K562 (cell line): ENCODE data around the gene GIMAP8. TPM values are rescaled to one million over a fixed set of nuclear protein-coding genes. Genes with fewer than 3 reads are reported as not detected.

Experiments
- ATAC-seq: fragments of 200-7000 bp; cut with Tn5 transposase; 3 replicates; pipeline ENCODE4 v1.9.1; 2020; ENCODE audit warnings: moderate library complexity
- BruUV-seq: library from RNA; stranded (reverse); fragments of 400-500 nt; replicated peaks from 2 replicates; lab custom pipeline; 2021; lab: Mats Ljungman, UMichigan
- CTCF ChIA-PET: fragments of 300-600 bp; formaldehyde crosslinking; extraction: SDS; loops from one replicate; lab custom pipeline; 2021; ENCODE audit warnings: low intra/inter-chr PET ratio; lab: Yijun Ruan, JAX
- POLR2A ChIA-PET: fragments of 300-600, 350-650 bp; sonication (Branson Sonifier 250); formaldehyde crosslinking; extraction: SDS; loops from one replicate; lab custom pipeline; 2021; ENCODE audit warnings: antibody characterized with exemption, inconsistent platforms; lab: Yijun Ruan, JAX
- DNase-seq, 4 experiments: peaks; one replicate each; pipeline versions ENCODE4 v3.0.0 to v3.0.0-alpha.2; 2011 to 2018; ENCODE audit warnings: low spot score in 3 of 4, mixed read lengths in 3 of 4; ENCODE audit errors: extremely low read depth in 1 of 4
- FAIRE-seq: peaks from 2 replicates; lab custom pipeline; 2011; peaks lifted over from hg19 to GRCh38; lab: Jason Lieb, UNC
- H2AFZ ChIP-seq: 2 replicates; pipeline ENCODE4 v1.6.0; 2011; ENCODE audit warnings: low read depth, low read length, control low read depth, inconsistent platforms
- H3K27ac ChIP-seq: fragments of 200-600 bp; 3 replicates; pipeline ENCODE4 v1.8.0; 2011; ENCODE audit warnings: low read depth, mild to moderate bottlenecking, control low read depth, inconsistent platforms, low read length, moderate library complexity, mixed read lengths; ENCODE audit errors: extremely low read depth
- H3K27me3 ChIP-seq, 2 experiments: fragments of 300-600 bp in 1 of 2; 2 replicates in 1 of 2; 3 replicates in 1 of 2; pipeline versions ENCODE4 v1.6.0 to v1.8.0; 2011; ENCODE audit warnings: inconsistent platforms in 2 of 2, low read length in 2 of 2, mild to moderate bottlenecking in 1 of 2, mixed read lengths in 1 of 2, moderate library complexity in 1 of 2; ENCODE audit not compliant: control insufficient read depth in 2 of 2, insufficient read depth in 2 of 2
- H3K36me3 ChIP-seq: fragments of 300-600 bp; 3 replicates; pipeline ENCODE4 v1.8.0; 2011; ENCODE audit warnings: mild to moderate bottlenecking, low read length, inconsistent platforms; ENCODE audit not compliant: control insufficient read depth, insufficient read depth
- H3K4me1 ChIP-seq, 2 experiments: fragments of 200-600 bp in 1 of 2; replicated peaks in 1 of 2; 2 replicates in 1 of 2; 3 replicates in 1 of 2; pipeline versions ENCODE4 v1.5.1 to v1.8.0; 2011; ENCODE audit warnings: inconsistent platforms in 2 of 2, low read length in 2 of 2, mild to moderate bottlenecking in 1 of 2, mixed read lengths in 1 of 2, moderate library complexity in 1 of 2; ENCODE audit not compliant: control insufficient read depth in 2 of 2, insufficient read depth in 2 of 2
- H3K4me2 ChIP-seq: 2 replicates; pipeline ENCODE4 v1.6.1; 2011; ENCODE audit warnings: low read length, control low read depth, inconsistent platforms, mixed read lengths; ENCODE audit not compliant: insufficient read depth
- H3K4me3 ChIP-seq: fragments of 200-600 bp; sonication (generic), shearing (Covaris generic); 2 replicates; pipeline ENCODE4 v1.5.1; 2016; ENCODE audit warnings: control low read depth, inconsistent platforms
- H3K79me2 ChIP-seq: fragments of 200-600 bp; 3 replicates; pipeline ENCODE4 v1.8.0; 2011; ENCODE audit warnings: low read length, inconsistent platforms; ENCODE audit not compliant: control insufficient read depth, insufficient read depth
- H3K9ac ChIP-seq, 2 experiments: 2 replicates each; pipeline versions ENCODE4 v1.6.0 to v1.6.1; 2011; ENCODE audit warnings: low read depth in 2 of 2, low read length in 2 of 2, control low read depth in 1 of 2, inconsistent platforms in 1 of 2, mild to moderate bottlenecking in 1 of 2, mixed read lengths in 1 of 2; ENCODE audit not compliant: insufficient read depth in 1 of 2
- H3K9me1 ChIP-seq: one replicate; pipeline ENCODE4 v1.6.0; 2011; ENCODE audit warnings: inconsistent platforms, mild to moderate bottlenecking, low read length, moderate library complexity; ENCODE audit not compliant: control insufficient read depth, insufficient read depth
- H3K9me3 ChIP-seq: replicated peaks from 2 replicates; pipeline ENCODE4 v1.5.1; 2011; ENCODE audit warnings: low read depth, low read length, inconsistent platforms; ENCODE audit not compliant: control insufficient read depth, insufficient read depth
- H4K20me1 ChIP-seq: replicated peaks from 2 replicates; pipeline ENCODE4 v1.6.1; 2011; ENCODE audit warnings: low read length, inconsistent platforms, mixed read lengths; ENCODE audit not compliant: control insufficient read depth, insufficient read depth
- BACH1 ChIP-seq: fragments of 200-800 bp; sonication (Bioruptor generic); IDR thresholded peaks from 2 replicates; pipeline ENCODE4 v1.6.1; 2016; ENCODE audit warnings: missing genetic modification characterization, missing compliant biosample characterization
- RBBP5 ChIP-seq: fragments of 200-600 bp; sonication (generic); IDR thresholded peaks from 2 replicates; pipeline ENCODE4 v1.6.1; 2012; ENCODE audit warnings: borderline replicate concordance, mild to moderate bottlenecking, low read length, control low read depth, inconsistent platforms; ENCODE audit not compliant: insufficient read depth, poor library complexity, severe bottlenecking
- ZNF316 ChIP-seq: fragments of 450-650 bp; IDR thresholded peaks from 2 replicates; pipeline ENCODE4 v1.6.1; 2016
- WGBS: fragments of 100-300 bp; shearing (Covaris generic); methylation state at CpG from one replicate; pipeline ENCODE4 v1.1.6; 2016; ENCODE audit warnings: low coverage, mixed read lengths; ENCODE audit not compliant: insufficient coverage; ENCODE audit errors: missing lambda C conversion rate; 5-methylcytosine and 5-hydroxymethylcytosine counted together
- in situ Hi-C: fragments of 300-500 bp; cut with MboI; formaldehyde crosslinking; loops from 4 replicates; pipeline ENCODE4 v1.15.0; 2018; ENCODE audit warnings: inconsistent platforms, mixed read lengths
- intact Hi-C: fragments of 100-400 bp; cut with micrococcal nuclease; formaldehyde crosslinking; loops from 2 replicates; pipeline ENCODE4 v1.14.2; 2022
- polyA plus RNA-seq, 8 experiments: library from polyadenylated mRNA; depleted of rRNA in 4 of 8; stranded (reverse) in 5 of 8; unstranded in 3 of 8; fragments of >200 nt; fragmentation: Nextera tagmentation in 2 of 8; fragmentation: Illumina TruSeq in 1 of 8; extraction: Ambion mirVana in 2 of 8; extraction: Trizol in 1 of 8; gene quantifications; 2 replicates each; pipeline versions ENCODE4 v1.2.1 to v1.2.3, GENCODE V29; 2011 to 2014; ENCODE audit warnings: inconsistent platforms in 1 of 8, missing spikeins in 1 of 8
- total RNA-seq, 7 experiments: library from RNA; depleted of rRNA in 6 of 7; stranded (reverse); fragments of >200 nt in 6 of 7; fragmentation: Illumina TruSeq in 2 of 7; extraction: Trizol in 2 of 7; gene quantifications; 2 replicates each; pipeline versions ENCODE4 v1.2.1 to v1.2.3, GENCODE V29; 2011 to 2021; ENCODE audit warnings: low replicate concordance in 1 of 7
- TF ChIP-seq, protein P1 (sequence below): sonication (generic); formaldehyde crosslinking; IDR thresholded peaks from 2 replicates; pipeline ENCODE4 v1.8.0; 2022; ENCODE audit warnings: mild to moderate bottlenecking, low read depth, missing genetic modification reagents

The GIMAP8 gene
- total and polyA plus RNA-seq, 9 of the 15 experiments (the other 6 are each of a cell fraction or from before 2014, with no cell fraction given), result not detected

DNA sequence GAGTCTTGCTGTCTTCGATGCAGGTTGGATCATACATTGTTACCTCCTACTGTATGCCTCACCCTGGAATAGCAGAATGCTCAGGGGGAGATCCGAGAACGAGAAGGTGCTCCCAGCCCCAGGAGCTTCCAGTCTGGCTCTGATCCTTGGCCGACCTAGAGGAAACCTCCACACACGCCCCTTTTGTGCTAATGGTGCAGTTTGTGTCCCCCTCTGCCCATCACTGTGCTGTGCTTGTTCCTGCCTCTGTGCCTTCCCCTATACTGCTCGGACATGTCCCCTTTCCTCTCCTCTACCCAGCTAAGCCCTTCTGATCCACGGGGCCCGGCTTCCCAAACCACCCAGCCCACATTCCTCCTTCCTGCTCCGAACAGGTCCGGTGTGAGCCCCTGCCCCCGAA, 38.8 kb upstream of the GIMAP8 start:
- no peak overlapping the region for H2AFZ ChIP-seq
- in situ Hi-C loops, result no loop called here
- ChIA-PET POLR2A (interaction anchor here (0.7 to 1.0 kb wide), 3 partner anchors 13 to 816 kb away, joined by 3 to 5 read pairs (median 4); no protein-coding TSS in a partner anchor), CTCF (no interaction called here)
- peaks cover 7 to 31% of the 10 kb centered on the region in 2 experiments for H3K4me1 ChIP-seq
- no peaks in the 10 kb centered on the region for H3K9me1 ChIP-seq
- peaks cover 13% of the 10 kb centered on the region; the same call in 1 of the 3 replicates for H3K36me3 ChIP-seq
- no TSS peak for BruUV-seq
- WGBS, result 55% methylated on average over 10 of the region's 11 CpGs
- ATAC-seq, result no peak
- intact Hi-C loops, result no loop called here
- no peaks in the 10 kb centered on the region for H3K27me3 ChIP-seq
- DNase-seq, result no peak
- H3K4me3 ChIP-seq, result no peak overlapping the region
- H3K79me2 ChIP-seq, result no peaks in the 10 kb centered on the region
- H3K9me3 ChIP-seq, result no peaks in the 10 kb centered on the region
- no peak for FAIRE-seq
- no peak overlapping the region for H3K4me2 ChIP-seq
- 0 out of 4 replicates have a peak overlapping the region, but pooled peaks of 1 of the 2 experiments have one; percentile 38 for H3K9ac ChIP-seq
- TF ChIP-seq BACH1 (tag) (no peak), RBBP5 (peak; percentile 18), ZNF316 (peak; percentile 10; the same call in 1 of the 2 replicates)
- TF ChIP-seq, protein P1, sequence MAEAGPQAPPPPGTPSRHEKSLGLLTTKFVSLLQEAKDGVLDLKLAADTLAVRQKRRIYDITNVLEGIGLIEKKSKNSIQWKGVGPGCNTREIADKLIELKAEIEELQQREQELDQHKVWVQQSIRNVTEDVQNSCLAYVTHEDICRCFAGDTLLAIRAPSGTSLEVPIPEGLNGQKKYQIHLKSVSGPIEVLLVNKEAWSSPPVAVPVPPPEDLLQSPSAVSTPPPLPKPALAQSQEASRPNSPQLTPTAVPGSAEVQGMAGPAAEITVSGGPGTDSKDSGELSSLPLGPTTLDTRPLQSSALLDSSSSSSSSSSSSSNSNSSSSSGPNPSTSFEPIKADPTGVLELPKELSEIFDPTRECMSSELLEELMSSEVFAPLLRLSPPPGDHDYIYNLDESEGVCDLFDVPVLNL, result 0 out of 2 replicates have a peak, but pooled peaks have one; percentile 16
- TF ChIP-seq, all 486 proteins: peak for 3
- Histone ChIP-seq H3K27ac (no peak overlapping the region), H4K20me1 (no peaks in the 10 kb centered on the region)
